Activated CD8-positive, alpha-beta T cell treated with anti-CD3 and anti-CD28 coated beads, Interleukin-2, amount 10 ng/mL, durations not matched to agents 7 days and 5 days (primary cell): ENCODE measurements around the gene FCSK. TPM values are rescaled to one million over a fixed set of nuclear protein-coding genes. Genes with fewer than 3 reads are reported as not detected.

Source experiments
- ATAC-seq: fragments of 150-1000 bp; cut with Tn5 transposase; one replicate; pipeline ENCODE4 v1.10.0; 2021; ENCODE audit warnings: moderate library complexity
- CTCF ChIA-PET: fragments of 350-600 bp; sonication (Branson Sonifier 250); formaldehyde crosslinking; loops from one replicate; lab custom pipeline; 2021; ENCODE audit warnings: antibody characterized with exemption; lab: Charles Lee
- POLR2A ChIA-PET: fragments of 350-600 bp; sonication (Branson Sonifier 250); formaldehyde crosslinking; loops from one replicate; lab custom pipeline; 2021; ENCODE audit warnings: antibody characterized with exemption; lab: Charles Lee
- DNase-seq: peaks from one replicate; pipeline ENCODE4 v3.0.0-alpha.2; 2020
- H3K27ac Mint-ChIP-seq: one replicate; pipeline ENCODE4 v1.8.0; 2021; ENCODE audit warnings: mild to moderate bottlenecking, mixed read lengths
- H3K27me3 Mint-ChIP-seq: one replicate; pipeline ENCODE4 v1.8.0; 2021; ENCODE audit warnings: low read depth, mixed read lengths
- H3K36me3 Mint-ChIP-seq: one replicate; pipeline ENCODE4 v1.8.0; 2021; ENCODE audit warnings: low read depth, mixed read lengths
- H3K4me1 Mint-ChIP-seq: one replicate; pipeline ENCODE4 v1.8.0; 2021; ENCODE audit warnings: low read depth, mixed read lengths
- H3K4me3 Mint-ChIP-seq: one replicate; pipeline ENCODE4 v1.8.0; 2021; ENCODE audit warnings: mild to moderate bottlenecking, mixed read lengths
- H3K9me3 Mint-ChIP-seq: one replicate; pipeline ENCODE4 v1.8.0; 2022; ENCODE audit warnings: mixed read lengths; ENCODE audit not compliant: insufficient read depth
- total RNA-seq, 2 experiments: library from RNA; stranded (reverse); gene quantifications; one replicate each; pipeline ENCODE4 v1.2.3, GENCODE V29; 2021

Gene FCSK
- total RNA-seq, 2 experiments from 2014 or later: 17.3 to 18.8 TPM

DNA sequence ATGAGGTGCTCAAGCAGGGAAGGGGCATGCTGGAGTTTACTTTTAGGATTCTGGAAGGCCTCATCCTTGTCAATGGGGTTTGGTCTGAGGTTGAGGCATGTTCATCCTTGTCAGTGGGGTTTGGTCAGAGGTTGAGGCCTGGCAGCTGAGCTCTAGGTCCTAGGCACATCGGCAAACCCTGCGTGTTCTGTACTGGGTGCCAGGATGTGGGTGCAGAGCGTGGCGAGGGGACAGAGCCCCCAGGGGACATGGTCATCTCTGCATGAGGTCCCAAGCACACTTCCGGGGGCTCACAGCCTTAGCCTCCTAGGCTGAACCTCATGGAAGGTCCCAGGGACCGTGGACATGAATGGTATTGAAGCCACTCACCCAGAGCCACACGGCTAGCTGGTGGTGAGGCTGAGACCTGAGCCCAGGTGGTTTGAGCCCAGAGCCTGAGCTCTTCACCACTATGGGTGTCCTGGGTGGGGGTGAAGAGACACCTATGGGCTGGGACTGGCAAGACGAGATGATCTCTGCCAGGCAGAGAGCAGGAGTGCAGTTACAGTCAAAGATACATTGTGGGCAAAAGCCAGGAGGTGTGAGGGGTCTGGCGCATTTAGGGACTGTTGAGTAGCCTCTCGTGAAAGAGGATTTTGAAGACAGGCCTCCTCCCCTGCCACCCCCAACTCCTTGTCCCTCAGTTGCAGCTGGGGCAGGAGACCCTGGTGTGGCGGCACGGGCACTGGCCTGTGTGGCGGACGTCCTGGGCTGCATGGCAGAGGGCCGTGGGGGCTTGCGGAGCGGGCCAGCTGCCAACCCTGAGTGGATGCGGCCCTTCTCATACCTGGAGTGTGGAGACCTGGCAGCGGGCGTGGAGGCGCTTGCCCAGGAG is 19.3 kb downstream of the FCSK start:
- no peak for ATAC-seq
- Mint-ChIP-seq H3K4me3 (no peak overlapping the region), H3K4me1 (peaks cover 24% of the 10 kb centered on the region), H3K36me3 (peaks cover 5% of the 10 kb centered on the region), H3K9me3 (no peaks in the 10 kb centered on the region), H3K27ac (peak overlapping the region; percentile 8), H3K27me3 (no peaks in the 10 kb centered on the region)
- ChIA-PET POLR2A (no interaction called here), CTCF (interaction anchor here (1.1 to 2.2 kb wide), 3 partner anchors 79 to 128 kb away, joined by 3 to 7 read pairs (median 3); no protein-coding TSS in a partner anchor)
- peak; percentile 28 for DNase-seq

DNA sequence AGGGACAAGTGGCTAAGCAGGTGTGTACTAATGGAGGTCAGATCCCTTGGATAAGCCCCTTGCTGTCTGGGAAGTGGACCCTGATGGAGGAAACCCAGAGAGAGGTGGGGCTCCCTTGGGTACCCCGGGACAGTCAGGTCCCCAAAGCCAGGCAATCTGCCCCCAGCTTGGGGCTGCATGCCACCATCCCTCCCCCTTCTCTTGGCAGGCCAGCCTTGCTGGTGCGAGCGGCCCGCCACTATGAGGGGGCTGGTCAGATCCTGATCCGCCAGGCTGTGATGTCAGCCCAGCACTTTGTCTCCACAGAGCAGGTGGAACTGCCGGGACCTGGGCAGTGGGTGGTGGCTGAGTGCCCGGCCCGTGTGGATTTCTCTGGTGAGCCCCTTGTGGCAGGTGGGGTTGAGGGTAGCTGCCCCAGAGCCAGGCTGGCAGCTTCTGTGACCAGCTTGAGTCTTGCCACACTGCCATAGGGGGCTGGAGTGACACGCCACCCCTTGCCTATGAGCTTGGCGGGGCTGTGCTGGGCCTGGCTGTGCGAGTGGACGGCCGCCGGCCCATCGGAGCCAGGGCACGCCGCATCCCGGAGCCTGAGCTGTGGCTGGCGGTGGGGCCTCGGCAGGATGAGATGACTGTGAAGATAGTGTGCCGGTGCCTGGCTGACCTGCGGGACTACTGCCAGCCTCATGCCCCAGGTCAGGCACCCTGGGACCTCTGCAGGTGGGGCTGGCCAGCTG is 20.1 kb downstream of the FCSK start:
- Mint-ChIP-seq H3K9me3 (no peaks in the 10 kb centered on the region), H3K4me1 (peaks cover 27% of the 10 kb centered on the region), H3K27me3 (no peaks in the 10 kb centered on the region), H3K4me3 (no peak overlapping the region), H3K27ac (no peak overlapping the region), H3K36me3 (peaks cover 5% of the 10 kb centered on the region)
- CTCF ChIA-PET: interaction anchor here (0.7 to 2.2 kb wide), 5 partner anchors 80 to 129 kb away, joined by 3 to 7 read pairs (median 3); no protein-coding TSS in a partner anchor
- DNase-seq: no peak
- POLR2A ChIA-PET: interaction anchor here (0.9 kb wide), 1 partner anchor 99 kb away, joined by 3 read pairs; no protein-coding TSS in a partner anchor
- ATAC-seq: no peak

DNA sequence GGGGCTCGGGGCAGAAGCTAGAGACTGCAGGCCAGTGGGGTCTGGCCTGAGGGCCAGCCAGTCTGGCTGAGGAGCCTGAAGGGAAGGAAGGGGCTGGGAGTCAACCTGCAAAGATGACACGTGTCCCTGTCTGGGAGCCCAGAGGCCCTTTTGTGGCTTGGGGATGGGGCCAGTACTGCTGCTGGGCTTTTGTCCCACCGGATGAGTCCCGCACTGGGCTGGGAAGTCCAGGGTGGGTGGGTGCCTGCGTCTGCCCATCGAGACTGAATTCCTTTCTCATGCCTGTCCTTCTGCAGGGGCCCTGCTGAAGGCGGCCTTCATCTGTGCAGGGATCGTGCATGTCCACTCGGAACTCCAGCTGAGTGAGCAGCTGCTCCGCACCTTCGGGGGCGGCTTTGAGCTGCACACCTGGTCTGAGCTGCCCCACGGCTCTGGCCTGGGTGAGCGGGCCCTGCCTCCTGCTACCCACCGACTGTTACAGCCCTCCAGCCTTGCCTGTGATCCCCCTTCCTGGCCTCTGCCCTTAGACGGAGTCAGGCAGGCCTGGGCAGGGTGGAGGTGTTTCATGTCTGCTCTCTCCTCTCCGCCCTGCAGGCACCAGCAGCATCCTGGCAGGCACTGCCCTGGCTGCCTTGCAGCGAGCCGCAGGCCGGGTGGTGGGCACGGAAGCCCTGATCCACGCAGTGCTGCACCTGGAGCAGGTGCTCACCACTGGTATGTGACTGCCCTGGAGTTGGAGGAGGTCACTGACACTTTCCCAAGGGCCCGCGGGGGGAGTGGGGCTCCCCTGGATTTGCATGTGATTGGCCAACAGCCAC is 20.9 kb downstream of the FCSK start:
- H3K27me3 Mint-ChIP-seq: no peaks in the 10 kb centered on the region
- no peak for ATAC-seq
- H3K27ac Mint-ChIP-seq: peak overlapping the region; percentile 34
- ChIA-PET CTCF (interaction anchor here (0.7 to 2.2 kb wide), 3 partner anchors 81 to 105 kb away, joined by 3 to 7 read pairs (median 4); no protein-coding TSS in a partner anchor), POLR2A (interaction anchor here (0.9 kb wide), 1 partner anchor 100 kb away, joined by 3 read pairs; no protein-coding TSS in a partner anchor)
- H3K4me1 Mint-ChIP-seq: peaks cover 27% of the 10 kb centered on the region
- no peaks in the 10 kb centered on the region for H3K9me3 Mint-ChIP-seq
- no peak for DNase-seq
- H3K4me3 Mint-ChIP-seq: no peak overlapping the region
- H3K36me3 Mint-ChIP-seq: peaks cover 5% of the 10 kb centered on the region

DNA sequence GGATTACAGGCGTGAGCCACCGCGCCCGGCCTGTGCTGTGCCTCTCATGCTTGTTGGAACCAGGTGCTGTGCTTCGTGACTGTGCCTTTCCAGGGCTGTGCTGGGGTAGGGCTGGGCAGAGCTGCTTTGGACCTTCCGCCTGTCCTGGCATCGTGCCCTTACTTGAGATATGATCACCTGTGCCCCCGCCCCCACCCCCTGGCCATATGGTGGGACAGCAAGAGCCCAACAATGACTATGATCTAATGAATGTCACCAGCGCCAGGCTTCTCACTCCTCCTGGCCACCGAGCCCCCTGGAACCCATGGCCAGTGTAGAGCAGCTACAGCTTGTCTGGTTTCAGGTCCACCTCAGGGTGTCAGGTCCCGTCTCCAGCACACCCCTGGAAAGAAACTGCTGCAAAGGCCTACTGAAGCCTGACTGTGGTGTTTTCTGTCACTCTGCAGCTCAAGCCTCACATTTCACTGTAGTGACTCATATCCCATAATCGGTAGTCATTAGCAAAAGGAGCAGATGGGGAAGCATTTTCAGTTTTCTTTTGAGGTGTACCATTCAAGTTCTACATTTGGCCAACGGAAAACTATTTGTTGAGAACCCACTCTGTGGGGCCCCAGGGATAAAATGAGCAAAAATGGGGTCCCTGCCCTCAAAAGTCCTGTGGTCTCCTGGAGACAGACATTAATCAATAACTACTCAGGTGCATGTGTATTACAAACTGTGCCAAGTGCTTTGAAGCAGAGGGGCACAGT is 22.1 kb downstream of the FCSK start:
- Mint-ChIP-seq H3K9me3 (no peaks in the 10 kb centered on the region), H3K4me3 (no peak overlapping the region), H3K27me3 (no peaks in the 10 kb centered on the region), H3K4me1 (peaks cover 27% of the 10 kb centered on the region), H3K36me3 (peaks cover 12% of the 10 kb centered on the region), H3K27ac (peak overlapping the region; percentile 79)
- POLR2A ChIA-PET: interaction anchor here (1.2 to 1.9 kb wide), 2 partner anchors 47 to 97 kb away, joined by 3 to 6 read pairs; partner anchors contain the start of gene COG4
- DNase-seq: peak; percentile 51
- CTCF ChIA-PET: interaction anchor here (0.7 to 1.2 kb wide), 4 partner anchors 8 to 106 kb away, joined by 3 to 5 read pairs (median 3); no protein-coding TSS in a partner anchor
- peak; percentile 64 for ATAC-seq

DNA sequence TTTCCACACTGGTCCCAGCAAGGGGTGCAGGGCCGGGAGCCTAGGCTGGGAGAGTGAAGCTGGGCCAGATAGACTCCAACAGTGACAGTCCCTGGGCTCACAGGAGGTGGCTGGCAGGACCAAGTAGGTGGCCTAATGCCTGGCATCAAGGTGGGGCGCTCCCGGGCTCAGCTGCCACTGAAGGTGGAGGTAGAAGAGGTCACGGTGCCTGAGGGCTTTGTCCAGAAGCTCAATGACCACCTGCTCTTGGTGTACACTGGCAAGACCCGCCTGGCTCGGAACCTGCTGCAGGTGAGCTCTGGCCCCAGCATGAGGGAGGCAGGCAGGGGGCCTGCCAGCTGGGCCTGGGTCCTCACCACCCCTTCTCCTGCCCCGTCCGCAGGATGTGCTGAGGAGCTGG is 23.8 kb downstream of the FCSK start:
- peak overlapping the region; percentile 25 for H3K27ac Mint-ChIP-seq
- peaks cover 12% of the 10 kb centered on the region for H3K36me3 Mint-ChIP-seq
- ATAC-seq: no peak
- ChIA-PET POLR2A (interaction anchor here (1.1 to 3.7 kb wide), 3 partner anchors 11 to 124 kb away, joined by 3 to 14 read pairs (median 3); no protein-coding TSS in a partner anchor), CTCF (interaction anchor here (0.7 to 1.8 kb wide), 4 partner anchors 31 to 175 kb away, joined by 3 to 4 read pairs (median 4); no protein-coding TSS in a partner anchor)
- no peak for DNase-seq
- H3K4me1 Mint-ChIP-seq: peaks cover 27% of the 10 kb centered on the region
- H3K9me3 Mint-ChIP-seq: no peaks in the 10 kb centered on the region
- H3K4me3 Mint-ChIP-seq: no peak overlapping the region
- no peaks in the 10 kb centered on the region for H3K27me3 Mint-ChIP-seq

DNA sequence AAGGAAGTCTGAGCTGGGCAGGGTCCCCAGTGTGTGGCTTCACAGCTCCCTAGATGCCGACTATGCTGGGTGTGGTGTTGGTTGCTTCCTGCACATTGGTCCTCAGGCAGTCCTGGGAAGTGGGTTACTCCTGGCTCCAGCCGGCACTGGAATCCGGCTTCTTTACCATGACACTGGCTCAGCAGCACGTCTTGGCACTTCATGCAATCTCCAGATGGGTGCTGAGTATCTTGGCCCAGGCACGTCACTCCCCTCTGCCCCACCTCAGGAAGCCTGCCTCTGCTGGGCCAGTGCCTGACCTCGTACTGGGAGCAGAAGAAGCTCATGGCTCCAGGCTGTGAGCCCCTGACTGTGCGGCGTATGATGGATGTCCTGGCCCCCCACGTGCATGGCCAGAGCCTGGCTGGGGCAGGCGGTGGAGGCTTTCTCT is 24.5 kb downstream of the FCSK start:
- no peak for DNase-seq
- H3K27ac Mint-ChIP-seq: no peak overlapping the region
- POLR2A ChIA-PET: interaction anchor here (1.1 to 3.7 kb wide), 4 partner anchors 10 to 132 kb away, joined by 3 to 14 read pairs (median 3); partner anchors contain the start of gene DDX19A
- no peak overlapping the region for H3K4me3 Mint-ChIP-seq
- no peak for ATAC-seq
- peaks cover 16% of the 10 kb centered on the region for H3K36me3 Mint-ChIP-seq
- CTCF ChIA-PET: interaction anchor here (0.7 to 1.8 kb wide), 3 partner anchors 30 to 111 kb away, joined by 3 to 4 read pairs (median 4); no protein-coding TSS in a partner anchor
- no peaks in the 10 kb centered on the region for H3K27me3 Mint-ChIP-seq
- H3K9me3 Mint-ChIP-seq: no peaks in the 10 kb centered on the region
- H3K4me1 Mint-ChIP-seq: peaks cover 27% of the 10 kb centered on the region

DNA sequence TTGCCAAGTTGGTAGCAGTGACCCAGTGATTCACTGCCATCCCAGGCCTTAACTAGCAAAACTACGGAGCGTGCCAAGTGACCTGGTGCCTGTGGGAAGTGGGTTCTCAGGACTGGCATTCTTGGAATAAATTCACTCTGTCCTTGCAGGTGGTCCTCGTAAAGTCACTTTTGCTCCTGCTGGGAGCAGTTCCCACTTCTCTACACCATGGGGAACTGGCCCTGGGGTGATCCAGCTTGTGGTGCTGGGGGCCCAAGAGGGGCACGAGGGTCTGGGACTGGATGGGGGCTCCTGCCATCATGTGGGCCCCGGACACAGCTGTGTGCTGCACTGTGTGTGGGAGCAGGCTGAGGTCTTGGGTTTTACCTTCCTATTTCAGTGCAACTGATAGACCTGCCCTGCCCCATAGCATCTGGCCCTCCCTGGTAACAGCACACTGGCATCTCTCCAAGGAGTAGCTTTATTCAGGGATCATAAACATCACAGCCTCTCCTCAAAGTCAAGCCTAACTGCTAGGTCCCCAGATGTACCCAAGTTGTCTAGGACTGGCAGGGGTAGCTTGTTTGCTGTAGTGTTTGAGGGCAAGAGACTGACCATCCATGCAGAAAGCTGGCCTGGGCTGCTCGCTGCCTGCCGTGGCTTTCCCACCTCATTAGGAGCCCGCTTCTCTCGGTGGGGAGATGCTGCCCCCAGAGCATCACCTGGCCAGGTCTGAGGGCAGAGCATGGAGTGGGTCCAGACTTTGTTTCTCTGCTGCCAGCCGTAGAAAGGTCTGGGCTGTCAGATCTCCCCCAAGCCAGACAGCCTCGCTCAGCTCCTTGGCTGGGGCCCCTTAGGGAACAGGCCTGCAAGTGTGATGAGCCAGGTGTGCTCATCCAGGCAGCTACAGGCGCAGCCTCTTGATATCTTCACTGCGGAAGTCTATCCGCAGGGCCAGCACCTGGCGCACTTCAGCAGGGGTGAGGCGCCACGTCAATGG is 26.0 kb downstream of the FCSK start:
- Mint-ChIP-seq H3K4me1 (peaks cover 27% of the 10 kb centered on the region), H3K4me3 (no peak overlapping the region), H3K36me3 (peaks cover 21% of the 10 kb centered on the region), H3K9me3 (no peaks in the 10 kb centered on the region), H3K27me3 (no peaks in the 10 kb centered on the region), H3K27ac (no peak overlapping the region)
- DNase-seq: no peak
- ChIA-PET POLR2A (interaction anchor here (0.7 to 3.7 kb wide), 4 partner anchors 9 to 181 kb away, joined by 3 to 14 read pairs (median 3); partner anchors contain the start of gene DDX19A), CTCF (interaction anchor here (1.0 kb wide), 1 partner anchor 29 kb away, joined by 3 read pairs; no protein-coding TSS in a partner anchor)
- no peak for ATAC-seq

DNA sequence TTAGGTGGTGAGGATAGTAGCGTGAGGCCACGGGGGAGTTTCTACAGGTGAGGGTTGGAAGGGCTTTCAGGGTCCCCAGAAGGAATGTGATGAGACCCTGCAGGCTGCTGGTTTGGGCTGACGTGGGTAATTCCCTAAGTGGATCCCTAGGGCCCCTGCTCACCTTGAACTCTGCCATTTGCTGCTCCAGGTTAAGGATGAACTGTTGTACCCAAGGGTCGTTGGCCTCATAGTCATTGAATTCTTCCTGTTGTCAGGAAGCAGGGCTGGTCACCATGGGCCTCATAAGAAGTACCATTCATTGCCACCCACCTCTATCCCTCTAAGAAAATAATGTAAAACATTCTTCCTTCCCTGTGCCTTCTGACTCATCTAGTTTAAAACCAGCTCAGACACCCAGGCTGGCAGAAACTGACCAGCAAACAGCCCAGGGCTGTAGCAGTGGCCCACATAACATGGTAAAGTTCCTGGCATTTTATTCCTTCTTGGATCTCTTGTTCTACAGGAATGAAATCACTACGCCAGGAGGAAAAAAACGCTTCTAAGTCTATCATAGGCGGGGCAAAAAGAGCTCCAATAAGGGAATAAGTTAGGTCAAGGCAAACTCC is 27.6 kb downstream of the FCSK start:
- H3K36me3 Mint-ChIP-seq: peaks cover 24% of the 10 kb centered on the region
- DNase-seq: no peak
- no peaks in the 10 kb centered on the region for H3K9me3 Mint-ChIP-seq
- ATAC-seq: no peak
- H3K27ac Mint-ChIP-seq: peak overlapping the region; percentile 18
- ChIA-PET CTCF (no interaction called here), POLR2A (no interaction called here)
- H3K4me3 Mint-ChIP-seq: no peak overlapping the region
- H3K4me1 Mint-ChIP-seq: peaks cover 15% of the 10 kb centered on the region
- no peaks in the 10 kb centered on the region for H3K27me3 Mint-ChIP-seq

DNA sequence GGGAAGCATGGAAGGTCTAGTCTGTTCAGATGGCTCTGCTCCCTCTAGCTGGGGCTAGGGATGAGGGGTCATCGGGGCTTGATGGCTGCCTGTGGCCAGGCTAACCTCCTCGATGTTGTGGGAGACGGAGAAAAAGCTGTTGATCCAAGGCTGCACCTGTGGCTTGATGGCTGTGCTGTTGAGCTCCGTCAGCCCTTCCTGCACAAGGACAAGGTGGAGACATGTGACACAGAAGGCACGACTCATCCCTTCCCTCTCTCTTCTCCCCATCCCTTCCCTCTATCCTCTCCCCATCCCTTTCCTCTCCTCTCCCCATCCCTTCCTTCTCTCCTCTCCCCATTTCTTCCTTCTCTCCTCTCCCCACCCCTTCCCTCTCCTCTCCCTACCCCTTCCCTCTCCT is 28.2 kb downstream of the FCSK start:
- H3K4me3 Mint-ChIP-seq: no peak overlapping the region
- ChIA-PET CTCF (no interaction called here), POLR2A (no interaction called here)
- peaks cover 21% of the 10 kb centered on the region for H3K36me3 Mint-ChIP-seq
- H3K9me3 Mint-ChIP-seq: no peaks in the 10 kb centered on the region
- DNase-seq (no peak), ATAC-seq (no peak)
- H3K4me1 Mint-ChIP-seq: peaks cover 12% of the 10 kb centered on the region
- H3K27me3 Mint-ChIP-seq: no peaks in the 10 kb centered on the region
- H3K27ac Mint-ChIP-seq: no peak overlapping the region
